Measurements from ENCODE around the gene ANOS1.
"Not testable (repeated sequence)": the region's sequence is repeated elsewhere in the genome, so short reads cannot be mapped to it uniquely, and the experiment has no call there.

Gene ANOS1

GRCh38 chrX:8632924-8633323 is 99.0 kb downstream of the ANOS1 start:
- Mint-ChIP-seq H3K4me1 (no peaks in the 10 kb centered on the region), H3K27me3 (no peaks in the 10 kb centered on the region), H3K4me3 (no peak overlapping the region), H3K9me3 (peaks cover 0 to 4% of the 10 kb centered on the region in 2 donors), H3K36me3 (no peaks in the 10 kb centered on the region), H3K27ac (no peak overlapping the region)
- ATAC-seq (replicated peaks), result no peak
- no peak for DNase-seq

- H3K27me3 Mint-ChIP-seq, result no peaks in the 10 kb centered on the region
- no peak overlapping the region for H3K27ac Mint-ChIP-seq
- no peak for DNase-seq
- H3K9me3 Mint-ChIP-seq, result peaks cover 0 to 4% of the 10 kb centered on the region in 2 donors
- no peaks in the 10 kb centered on the region for H3K36me3 Mint-ChIP-seq
- H3K4me1 Mint-ChIP-seq, result no peaks in the 10 kb centered on the region
- no peak overlapping the region for H3K4me3 Mint-ChIP-seq
- no peak for ATAC-seq (replicated peaks)
These were observed 102.1 kb downstream of the ANOS1 start for GRCh38 chrX:8629871-8630270.

GRCh38 chrX:8627796-8628195 is 104.1 kb downstream of the ANOS1 start:
- no peak overlapping the region for H3K27ac Mint-ChIP-seq
- no peaks in the 10 kb centered on the region for H3K4me1 Mint-ChIP-seq
- no peak overlapping the region for H3K4me3 Mint-ChIP-seq
- H3K27me3 Mint-ChIP-seq, result no peaks in the 10 kb centered on the region
- peaks cover 0 to 5% of the 10 kb centered on the region in 2 donors for H3K9me3 Mint-ChIP-seq
- DNase-seq (no peak), ATAC-seq (replicated peaks) (no peak)
- H3K36me3 Mint-ChIP-seq, result no peaks in the 10 kb centered on the region

GRCh38 chrX:8607326-8607725 is 124.6 kb downstream of the ANOS1 start:
- no peaks in the 10 kb centered on the region for H3K27me3 Mint-ChIP-seq
- H3K36me3 Mint-ChIP-seq, result no peaks in the 10 kb centered on the region
- H3K4me3 Mint-ChIP-seq, result no peak overlapping the region
- peaks cover 6 to 13% of the 10 kb centered on the region in 2 donors for H3K9me3 Mint-ChIP-seq
- H3K4me1 Mint-ChIP-seq, result no peaks in the 10 kb centered on the region
- DNase-seq (no peak), ATAC-seq (replicated peaks) (no peak)
- no peak overlapping the region for H3K27ac Mint-ChIP-seq

- ATAC-seq (replicated peaks) (no peak), DNase-seq (no peak)
- Mint-ChIP-seq H3K4me1 (no peaks in the 10 kb centered on the region), H3K27ac (no peak overlapping the region), H3K9me3 (peaks cover 2 to 7% of the 10 kb centered on the region in 2 donors), H3K27me3 (no peaks in the 10 kb centered on the region), H3K36me3 (no peaks in the 10 kb centered on the region), H3K4me3 (no peak overlapping the region)
These were observed 127.8 kb downstream of the ANOS1 start for GRCh38 chrX:8604131-8604530.

GRCh38 chrX:8591501-8591900 is 140.4 kb downstream of the ANOS1 start:
- no peak for DNase-seq
- Mint-ChIP-seq H3K27ac (no peak overlapping the region), H3K4me1 (no peaks in the 10 kb centered on the region), H3K9me3 (peaks cover 0 to 2% of the 10 kb centered on the region in 2 donors), H3K4me3 (no peak overlapping the region), H3K27me3 (no peaks in the 10 kb centered on the region), H3K36me3 (no peaks in the 10 kb centered on the region)
- no peak for ATAC-seq (replicated peaks)

GRCh38 chrX:8586953-8587352 is 145.0 kb downstream of the ANOS1 start:
- ATAC-seq (replicated peaks), result no peak
- peaks cover 2 to 6% of the 10 kb centered on the region in 2 donors for H3K9me3 Mint-ChIP-seq

GRCh38 chrX:8579602-8580001 is 152.3 kb downstream of the ANOS1 start:
- H3K9me3 Mint-ChIP-seq, result peaks cover 0 to 8% of the 10 kb centered on the region in 2 donors
- ATAC-seq (replicated peaks), result no peak
- no peak for DNase-seq
- H3K27me3 Mint-ChIP-seq, result no peaks in the 10 kb centered on the region
- H3K27ac Mint-ChIP-seq, result no peak overlapping the region
- no peaks in the 10 kb centered on the region for H3K36me3 Mint-ChIP-seq
- no peaks in the 10 kb centered on the region for H3K4me1 Mint-ChIP-seq
- H3K4me3 Mint-ChIP-seq, result no peak overlapping the region

More at GRCh38 chrX:8586953-8587352, 145.0 kb downstream of the ANOS1 start:
- H3K27ac Mint-ChIP-seq, result no peak overlapping the region
- DNase-seq, result no peak
- no peaks in the 10 kb centered on the region for H3K4me1 Mint-ChIP-seq
- H3K36me3 Mint-ChIP-seq, result no peaks in the 10 kb centered on the region
- H3K27me3 Mint-ChIP-seq, result no peaks in the 10 kb centered on the region
- no peak overlapping the region for H3K4me3 Mint-ChIP-seq

- Mint-ChIP-seq H3K27ac (no peak overlapping the region), H3K9me3 (peaks cover under 1 to 2% of the 10 kb centered on the region in 2 donors), H3K4me1 (no peaks in the 10 kb centered on the region), H3K4me3 (no peak overlapping the region), H3K36me3 (no peaks in the 10 kb centered on the region), H3K27me3 (no peaks in the 10 kb centered on the region)
- ATAC-seq (replicated peaks) (no peak), DNase-seq (no peak)
These were observed 155.1 kb downstream of the ANOS1 start for GRCh38 chrX:8576821-8577220.

GRCh38 chrX:8565729-8566128 is 166.2 kb downstream of the ANOS1 start:
- Mint-ChIP-seq H3K4me1 (no peaks in the 10 kb centered on the region), H3K36me3 (no peaks in the 10 kb centered on the region), H3K9me3 (peaks cover 1 to 3% of the 10 kb centered on the region in 2 donors), H3K4me3 (no peak overlapping the region), H3K27ac (no peak overlapping the region), H3K27me3 (no peaks in the 10 kb centered on the region)
- DNase-seq, result no peak
- no peak for ATAC-seq (replicated peaks)

- ATAC-seq (replicated peaks), result no peak
- H3K27ac Mint-ChIP-seq, result no peak overlapping the region
- no peak for DNase-seq
These were observed 183.5 kb downstream of the ANOS1 start for GRCh38 chrX:8548446-8548845.

GRCh38 chrX:8546715-8547114 is 185.2 kb downstream of the ANOS1 start:
- Mint-ChIP-seq H3K4me3 (no peak overlapping the region), H3K36me3 (no peaks in the 10 kb centered on the region), H3K27ac (no peak overlapping the region), H3K4me1 (no peaks in the 10 kb centered on the region), H3K27me3 (no peaks in the 10 kb centered on the region), H3K9me3 (no peaks in the 10 kb centered on the region)
- ATAC-seq (replicated peaks) (no peak), DNase-seq (no peak)

More at GRCh38 chrX:8548446-8548845, 183.5 kb downstream of the ANOS1 start:
- Mint-ChIP-seq H3K36me3 (no peaks in the 10 kb centered on the region), H3K4me3 (no peak overlapping the region), H3K27me3 (no peaks in the 10 kb centered on the region), H3K9me3 (no peaks in the 10 kb centered on the region), H3K4me1 (no peaks in the 10 kb centered on the region)

GRCh38 chrX:8520791-8521190 is 211.1 kb downstream of the ANOS1 start:
- no peaks in the 10 kb centered on the region for H3K36me3 Mint-ChIP-seq
- no peak for DNase-seq
- ATAC-seq (replicated peaks), result no peak
- no peaks in the 10 kb centered on the region for H3K27me3 Mint-ChIP-seq
- peaks cover 0 to 5% of the 10 kb centered on the region in 2 donors for H3K9me3 Mint-ChIP-seq
- H3K4me3 Mint-ChIP-seq, result no peak overlapping the region
- no peak overlapping the region for H3K27ac Mint-ChIP-seq
- H3K4me1 Mint-ChIP-seq, result no peaks in the 10 kb centered on the region

- ATAC-seq (replicated peaks) (no peak), DNase-seq (no peak)
- H3K9me3 Mint-ChIP-seq, result peaks cover 0 to 5% of the 10 kb centered on the region in 2 donors
- no peaks in the 10 kb centered on the region for H3K27me3 Mint-ChIP-seq
- H3K36me3 Mint-ChIP-seq, result no peaks in the 10 kb centered on the region
- no peak overlapping the region for H3K4me3 Mint-ChIP-seq
- H3K4me1 Mint-ChIP-seq, result no peaks in the 10 kb centered on the region
- no peak overlapping the region for H3K27ac Mint-ChIP-seq
These were observed 211.8 kb downstream of the ANOS1 start for GRCh38 chrX:8520178-8520577.

- H3K27me3 Mint-ChIP-seq, result no peaks in the 10 kb centered on the region
- no peak for ATAC-seq (replicated peaks)
- DNase-seq, result no peak
These were observed 227.5 kb downstream of the ANOS1 start for GRCh38 chrX:8504451-8504850.

GRCh38 chrX:8502101-8502500 is 229.8 kb downstream of the ANOS1 start:
- H3K4me3 Mint-ChIP-seq, H3K9me3 Mint-ChIP-seq, H3K27me3 Mint-ChIP-seq: not testable (repeated sequence)

More at GRCh38 chrX:8504451-8504850, 227.5 kb downstream of the ANOS1 start:
- Mint-ChIP-seq H3K36me3 (no peaks in the 10 kb centered on the region), H3K27ac (no peak overlapping the region), H3K4me1 (no peaks in the 10 kb centered on the region), H3K9me3 (peaks cover 1 to 3% of the 10 kb centered on the region in 2 donors), H3K4me3 (no peak overlapping the region)

More at GRCh38 chrX:8502101-8502500, 229.8 kb downstream of the ANOS1 start:
- DNase-seq; H3K27ac Mint-ChIP-seq; ATAC-seq (replicated peaks); H3K36me3 Mint-ChIP-seq; H3K4me1 Mint-ChIP-seq: not testable (repeated sequence)

Data from stimulated activated naive B cell treated with anti-CD40 and anti-IgM and Interleukin-4, amounts not matched to agents 10 μg/mL and 1 μg/mL and 100 μg/mL, for 72 hours (primary cell).